GM12801 (cell line): ENCODE data around the gene SLC2A3.

ENCODE experiments used
- TF ChIP-seq, protein P1 (sequence below): IDR thresholded peaks from one replicate; pipeline ENCODE4 v1.5.1; 2011; ENCODE audit warnings: control low read depth; ENCODE audit not compliant: insufficient read length; ENCODE audit errors: extremely low read depth

The SLC2A3 gene

DNA sequence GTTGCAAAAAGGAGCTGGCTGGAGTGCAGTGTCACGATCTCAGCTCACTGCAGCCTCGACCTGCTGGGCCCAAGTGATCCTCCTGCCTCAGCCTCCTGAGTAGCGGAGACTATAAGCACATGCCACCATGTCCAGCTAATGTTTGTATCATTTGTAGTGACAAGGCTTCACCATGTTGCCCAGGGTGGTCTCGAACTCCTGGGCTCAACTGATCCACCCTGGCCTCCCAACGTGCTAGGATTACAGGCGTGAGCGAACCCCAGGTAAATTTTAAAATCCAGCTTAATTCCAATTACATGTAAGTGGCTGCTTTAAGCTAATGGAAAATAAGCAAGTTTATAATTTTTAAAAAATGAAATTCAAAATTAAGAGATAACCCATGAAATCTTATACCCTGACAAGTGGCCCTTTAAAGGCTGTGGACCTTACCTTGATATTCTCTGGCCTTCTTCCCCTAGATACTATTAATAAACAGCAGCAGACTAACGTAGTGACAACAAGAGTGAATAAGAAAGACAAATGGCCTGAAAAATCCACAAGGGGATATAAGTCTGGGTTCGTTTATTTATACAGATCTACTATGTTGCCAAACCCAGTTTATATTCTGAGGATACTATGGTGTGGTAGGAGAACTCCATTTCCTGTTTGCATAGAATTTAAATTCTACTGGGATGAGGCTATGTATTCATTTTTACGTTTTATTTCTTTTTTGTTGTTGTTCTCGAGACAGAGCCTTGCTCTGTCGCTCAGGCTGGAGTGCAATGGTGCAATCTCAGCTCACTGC, 25.6 kb upstream of the SLC2A3 start:
- TF ChIP-seq, protein P1, sequence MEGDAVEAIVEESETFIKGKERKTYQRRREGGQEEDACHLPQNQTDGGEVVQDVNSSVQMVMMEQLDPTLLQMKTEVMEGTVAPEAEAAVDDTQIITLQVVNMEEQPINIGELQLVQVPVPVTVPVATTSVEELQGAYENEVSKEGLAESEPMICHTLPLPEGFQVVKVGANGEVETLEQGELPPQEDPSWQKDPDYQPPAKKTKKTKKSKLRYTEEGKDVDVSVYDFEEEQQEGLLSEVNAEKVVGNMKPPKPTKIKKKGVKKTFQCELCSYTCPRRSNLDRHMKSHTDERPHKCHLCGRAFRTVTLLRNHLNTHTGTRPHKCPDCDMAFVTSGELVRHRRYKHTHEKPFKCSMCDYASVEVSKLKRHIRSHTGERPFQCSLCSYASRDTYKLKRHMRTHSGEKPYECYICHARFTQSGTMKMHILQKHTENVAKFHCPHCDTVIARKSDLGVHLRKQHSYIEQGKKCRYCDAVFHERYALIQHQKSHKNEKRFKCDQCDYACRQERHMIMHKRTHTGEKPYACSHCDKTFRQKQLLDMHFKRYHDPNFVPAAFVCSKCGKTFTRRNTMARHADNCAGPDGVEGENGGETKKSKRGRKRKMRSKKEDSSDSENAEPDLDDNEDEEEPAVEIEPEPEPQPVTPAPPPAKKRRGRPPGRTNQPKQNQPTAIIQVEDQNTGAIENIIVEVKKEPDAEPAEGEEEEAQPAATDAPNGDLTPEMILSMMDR = no peak

DNA sequence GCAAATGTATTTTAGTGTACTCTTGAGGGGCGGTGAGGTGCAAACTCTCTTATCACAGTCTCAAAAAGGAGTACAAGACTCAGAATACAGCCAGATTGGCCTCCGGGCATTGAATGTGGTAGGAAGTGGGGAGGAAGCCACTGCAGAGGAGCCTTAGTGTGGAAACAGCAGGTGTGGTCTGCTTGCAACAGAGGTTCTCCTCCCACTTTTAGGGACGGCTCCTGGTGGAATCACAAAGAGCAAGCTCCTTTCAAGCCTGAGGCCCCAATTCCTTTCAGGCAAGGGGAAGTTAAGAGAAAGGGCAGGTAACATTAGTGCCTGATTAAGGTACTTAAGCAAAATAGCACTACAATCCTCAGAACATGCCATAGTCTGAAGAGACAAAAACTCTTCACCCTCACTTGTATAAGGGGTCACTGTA, 23.7 kb upstream of the SLC2A3 start:
- TF ChIP-seq, protein P1 = no peak

DNA sequence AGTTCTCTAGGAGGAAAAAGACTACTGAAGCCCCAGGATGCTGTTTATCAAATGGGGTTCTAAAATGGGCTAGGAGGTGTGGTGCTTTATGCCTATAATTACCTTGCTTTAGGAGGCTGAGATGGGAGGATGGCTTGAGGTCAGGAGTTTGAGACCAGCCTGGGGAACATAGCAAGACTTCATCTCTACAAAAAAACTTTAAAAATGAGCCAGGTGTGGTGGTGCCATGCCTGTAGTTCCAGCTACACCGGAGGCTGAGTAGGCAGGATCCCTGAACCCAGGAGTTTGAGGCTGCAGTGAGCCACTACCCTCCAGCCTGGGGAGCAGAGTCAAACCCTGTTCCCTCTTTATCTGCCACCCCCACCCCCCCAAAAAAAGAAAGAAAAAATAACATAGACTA, 23.3 kb upstream of the SLC2A3 start:
- TF ChIP-seq, protein P1 = no peak

DNA sequence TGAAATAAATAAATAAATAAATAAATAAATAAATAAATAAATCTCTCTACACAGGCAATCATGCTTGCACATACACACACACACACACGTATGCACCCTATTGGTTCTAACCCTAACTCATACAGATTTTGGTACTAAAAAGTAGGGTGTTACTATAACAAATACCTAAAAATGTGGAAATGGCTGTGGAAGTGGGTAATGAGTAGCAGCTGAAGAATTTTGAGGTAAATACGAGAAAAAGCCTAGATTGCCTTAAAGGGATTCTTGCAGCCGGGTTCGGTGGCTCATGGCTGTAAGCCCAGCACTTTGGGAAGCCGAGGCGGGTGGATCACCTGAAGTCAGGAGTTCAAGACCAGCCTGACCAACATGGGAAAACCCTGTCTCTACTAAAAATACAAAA, 15.7 kb upstream of the SLC2A3 start:
- TF ChIP-seq, protein P1 = no peak

DNA sequence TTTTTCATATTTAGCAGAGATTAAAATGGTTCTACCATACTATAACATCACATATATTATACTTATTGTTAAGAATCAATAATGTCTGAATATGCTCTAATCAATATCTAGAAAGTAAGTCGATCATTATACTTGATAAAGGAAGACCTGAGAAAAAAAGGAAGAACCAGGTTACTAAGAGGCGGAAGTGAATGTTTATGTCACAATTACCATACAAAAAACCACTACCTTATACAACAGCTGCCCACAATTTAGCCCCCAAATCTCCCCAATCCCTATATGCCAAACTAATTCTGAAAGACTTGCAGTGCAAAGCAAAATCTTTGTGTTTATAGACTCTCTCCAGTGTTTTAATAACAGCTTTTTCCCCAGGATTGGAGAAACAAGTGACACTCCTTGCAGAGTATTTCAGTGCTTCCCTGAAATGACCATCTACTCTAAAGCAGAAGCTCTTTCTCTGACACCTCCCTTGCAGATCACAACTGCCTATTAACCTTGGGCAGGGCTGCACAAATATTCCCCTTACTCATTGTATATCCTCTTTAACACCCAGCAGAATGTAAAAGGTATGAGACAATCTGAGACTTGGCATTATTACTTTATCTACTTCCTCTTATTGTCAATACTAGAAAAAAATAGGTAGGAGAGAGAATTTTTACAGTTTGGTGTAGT, 12.7 kb upstream of the SLC2A3 start:
- TF ChIP-seq, protein P1 = no peak

DNA sequence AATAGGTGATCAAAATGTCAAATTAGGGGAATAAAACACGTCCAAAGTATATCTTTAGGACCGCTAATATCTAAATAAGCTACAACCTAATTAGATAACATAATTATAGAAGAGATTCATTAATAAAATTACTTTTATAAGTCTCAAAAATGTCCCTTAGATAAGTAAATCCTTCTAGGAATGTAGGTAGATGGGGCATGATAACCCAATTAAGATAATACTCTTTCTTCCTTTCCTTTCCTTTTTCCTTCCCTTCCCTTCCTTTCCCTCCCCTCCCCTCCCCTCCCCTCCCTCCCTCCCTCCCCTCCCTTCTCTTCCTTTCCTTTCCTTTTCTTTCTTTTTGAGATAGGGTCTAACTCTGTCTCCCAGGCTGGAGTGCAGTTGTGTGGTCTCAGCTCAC, 11.0 kb upstream of the SLC2A3 start:
- TF ChIP-seq, protein P1 = no peak

DNA sequence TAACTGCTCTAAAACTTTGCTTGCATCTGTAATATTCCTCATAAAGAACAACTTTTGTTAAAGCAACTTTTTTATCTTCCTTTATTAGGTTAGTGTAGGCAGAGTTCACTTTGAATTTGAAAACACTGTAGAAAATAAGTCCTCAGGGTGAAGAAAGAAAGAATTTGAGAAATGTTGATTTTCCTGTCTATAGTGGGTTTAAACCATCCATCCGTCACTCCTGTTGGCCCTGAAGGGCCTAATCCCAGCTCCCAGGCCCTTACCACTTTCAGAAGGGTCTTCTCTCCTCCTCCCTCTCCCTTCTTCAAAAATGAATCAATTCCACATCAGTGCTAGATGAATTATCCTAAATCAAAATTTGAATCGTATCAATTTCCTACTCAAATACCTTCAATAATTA, 4.9 kb upstream of the SLC2A3 start:
- TF ChIP-seq, protein P1 = no peak
